HepG2 (cell line): ENCODE results near the gene SPACA1. TPM values are rescaled to one million over a fixed set of nuclear protein-coding genes. Genes with fewer than 3 reads are reported as not detected.

Source experiments
- ATAC-seq: fragments of 200-7000 bp; cut with Tn5 transposase; 3 replicates; pipeline ENCODE4 v1.9.1; 2020; ENCODE audit warnings: mild to moderate bottlenecking, moderate library complexity
- BruUV-seq: library from RNA; stranded (reverse); fragments of 400-500 nt; replicated peaks from 2 replicates; lab custom pipeline; 2021; lab: Mats Ljungman, UMichigan
- CTCF ChIA-PET: fragments of 300-600 bp; formaldehyde crosslinking; extraction: SDS; loops from one replicate; lab custom pipeline; 2021; ENCODE audit warnings: low total read pairs, inconsistent platforms, low intra/inter-chr PET ratio; lab: Yijun Ruan, JAX
- POLR2A ChIA-PET: fragments of 350-600 bp; sonication (Branson Sonifier 250); formaldehyde crosslinking; loops from one replicate; lab custom pipeline; 2020; ENCODE audit warnings: antibody characterized with exemption, inconsistent platforms; lab: Yijun Ruan, JAX
- DNase-seq: peaks from one replicate; pipeline ENCODE4 v3.0.0-alpha.2; 2015; ENCODE audit warnings: low spot score
- FAIRE-seq: peaks from 3 replicates; lab custom pipeline; 2011; peaks lifted over from hg19 to GRCh38; lab: Jason Lieb, UNC
- H2AFZ ChIP-seq: one replicate; pipeline ENCODE4 v1.6.1; 2011; ENCODE audit warnings: low read length, inconsistent platforms
- H3K27ac ChIP-seq: fragments of 300-600 bp; 3 replicates; pipeline ENCODE4 v1.8.0; 2011; ENCODE audit warnings: mixed run types, mild to moderate bottlenecking, mixed read lengths, low read length, inconsistent platforms; ENCODE audit not compliant: insufficient read depth; ENCODE audit errors: extremely low read length
- H3K27me3 ChIP-seq, 2 experiments: fragments of 200-600 bp in 1 of 2; 2 replicates in 1 of 2; 3 replicates in 1 of 2; pipeline versions ENCODE4 v1.6.0 to v1.8.0; 2011; ENCODE audit warnings: low read length in 2 of 2, mild to moderate bottlenecking in 2 of 2, moderate library complexity in 2 of 2, inconsistent platforms in 1 of 2; ENCODE audit not compliant: insufficient read depth in 2 of 2, control insufficient read depth in 1 of 2
- H3K36me3 ChIP-seq, 2 experiments: fragments of 200-600 bp in 1 of 2; replicated peaks in 1 of 2; 2 replicates in 1 of 2; 3 replicates in 1 of 2; pipeline versions ENCODE4 v1.5.1 to v1.8.0; 2011; ENCODE audit warnings: low read length in 2 of 2, inconsistent platforms in 1 of 2; ENCODE audit not compliant: insufficient read depth in 2 of 2, control insufficient read depth in 1 of 2
- H3K4me1 ChIP-seq: 2 replicates; pipeline ENCODE4 v1.5.1; 2012; ENCODE audit warnings: low read length, inconsistent platforms; ENCODE audit not compliant: insufficient read depth
- H3K4me2 ChIP-seq: 2 replicates; pipeline ENCODE4 v1.6.0; 2011; ENCODE audit warnings: low read depth, low read length, inconsistent platforms
- H3K4me3 ChIP-seq, 3 experiments: fragments of 200-600 bp in 1 of 3; sonication (generic), shearing (Covaris generic) in 1 of 3; replicated peaks in 1 of 3; 2 replicates each; pipeline ENCODE4 v1.5.1; 2011 to 2016; ENCODE audit warnings: low read length in 3 of 3, inconsistent platforms in 2 of 3, low read depth in 2 of 3, mild to moderate bottlenecking in 2 of 3, control low read depth in 1 of 3, mixed read lengths in 1 of 3; ENCODE audit not compliant: insufficient read depth in 1 of 3
- H3K79me2 ChIP-seq: one replicate; pipeline ENCODE4 v1.6.1; 2011; ENCODE audit warnings: low read length, inconsistent platforms; ENCODE audit not compliant: insufficient read depth
- H3K9ac ChIP-seq: 2 replicates; pipeline ENCODE4 v1.6.0; 2011; ENCODE audit warnings: mild to moderate bottlenecking, low read depth, low read length, inconsistent platforms; ENCODE audit not compliant: insufficient read depth
- H3K9me3 ChIP-seq: 2 replicates; pipeline ENCODE4 v1.5.1; 2012; ENCODE audit warnings: mild to moderate bottlenecking, low read length
- H4K20me1 ChIP-seq: 2 replicates; pipeline ENCODE4 v1.6.0; 2011; ENCODE audit warnings: inconsistent platforms, mild to moderate bottlenecking, low read length, moderate library complexity; ENCODE audit not compliant: insufficient read depth
- AHR ChIP-seq: IDR thresholded peaks from 2 replicates; pipeline ENCODE4 v1.6.1; 2018; ENCODE audit warnings: missing genetic modification reagents, missing compliant biosample characterization
- MAFG ChIP-seq: sonication (generic); formaldehyde crosslinking; IDR thresholded peaks from 2 replicates; pipeline ENCODE4 v1.5.1; 2020; ENCODE audit warnings: mild to moderate bottlenecking, missing genetic modification reagents
- MBD4 ChIP-seq: IDR thresholded peaks from 2 replicates; pipeline ENCODE4 v1.6.1; 2012; ENCODE audit warnings: low read length, inconsistent platforms, borderline replicate concordance
- SMAD9 ChIP-seq: sonication (generic); formaldehyde crosslinking; IDR thresholded peaks from 2 replicates; pipeline ENCODE4 v1.5.1; 2020; ENCODE audit warnings: mild to moderate bottlenecking, missing genetic modification reagents
- SOX5 ChIP-seq: IDR thresholded peaks from 2 replicates; pipeline ENCODE4 v1.6.1; 2016; ENCODE audit warnings: borderline replicate concordance
- SP2 ChIP-seq: sonication (generic); formaldehyde crosslinking; IDR thresholded peaks from 2 replicates; pipeline ENCODE4 v1.5.1; 2020; ENCODE audit warnings: mild to moderate bottlenecking, missing genetic modification reagents
- TFAP4 ChIP-seq: sonication (generic); IDR thresholded peaks from 2 replicates; pipeline ENCODE4 v1.6.1; 2016; ENCODE audit warnings: low read depth, borderline replicate concordance
- ZNF331 ChIP-seq: sonication (generic); formaldehyde crosslinking; IDR thresholded peaks from 2 replicates; pipeline ENCODE4 v1.4.0; 2020; ENCODE audit warnings: missing genetic modification reagents
- ZNF335 ChIP-seq: sonication (generic); formaldehyde crosslinking; IDR thresholded peaks from 2 replicates; pipeline ENCODE4 v1.4.0; 2020; ENCODE audit warnings: missing genetic modification reagents
- ZNF616 ChIP-seq: sonication (generic); formaldehyde crosslinking; IDR thresholded peaks from 2 replicates; pipeline ENCODE4 v1.5.0; 2020; ENCODE audit warnings: low read depth, mild to moderate bottlenecking, missing genetic modification reagents
- WGBS: methylation state at CpG from one replicate; pipeline ENCODE4 v1.1.6; 2017; ENCODE audit warnings: low lambda C conversion rate; 5-methylcytosine and 5-hydroxymethylcytosine counted together
- in situ Hi-C: cut with HindIII; loops from 2 replicates; pipeline ENCODE4 v1.10.0; 2017; ENCODE audit warnings: low pct_unique_long_range_greater_than_20kb; ENCODE audit not compliant: extremely low pct_ligation_motif_present
- intact Hi-C: fragments of 100-400 bp; cut with micrococcal nuclease; formaldehyde crosslinking; loops from one replicate; pipeline ENCODE4 v1.10.0; 2022; ENCODE audit not compliant: unreplicated experiment
- polyA plus RNA-seq, 8 experiments: library from polyadenylated mRNA; depleted of rRNA in 3 of 8; stranded (reverse) in 7 of 8; unstranded in 1 of 8; fragments of >200 nt; fragmentation: Illumina TruSeq in 4 of 8; extraction: Trizol in 4 of 8; gene quantifications; 2 replicates each; pipeline versions ENCODE4 v1.2.1 to v1.2.3, GENCODE V29; 2011 to 2016; ENCODE audit warnings: low read depth in 4 of 8, missing spikeins in 1 of 8, mixed read lengths in 1 of 8; ENCODE audit not compliant: insufficient read depth in 1 of 8
- total RNA-seq, 5 experiments: library from RNA; depleted of rRNA; stranded (reverse); fragments of >200 nt; fragmentation: Illumina TruSeq; extraction: Trizol; gene quantifications; 2 replicates each; pipeline ENCODE4 v1.2.3, GENCODE V29; 2016; ENCODE audit warnings: low read depth in 1 of 5
- TF ChIP-seq, protein P1 (sequence below): sonication (generic); formaldehyde crosslinking; IDR thresholded peaks from 2 replicates; pipeline ENCODE4 v1.4.0; 2020; ENCODE audit warnings: mild to moderate bottlenecking, missing genetic modification reagents, borderline replicate concordance
- TF ChIP-seq, protein P2 (sequence below): sonication (generic); formaldehyde crosslinking; IDR thresholded peaks from 2 replicates; pipeline ENCODE4 v1.4.0; 2020; ENCODE audit warnings: mild to moderate bottlenecking, low read depth, missing genetic modification reagents

The SPACA1 gene
- total and polyA plus RNA-seq, 2 of the 13 experiments (the other 11 are each of a cell fraction or from before 2014, with no cell fraction given) = 0.07 TPM; not detected in 1

DNA sequence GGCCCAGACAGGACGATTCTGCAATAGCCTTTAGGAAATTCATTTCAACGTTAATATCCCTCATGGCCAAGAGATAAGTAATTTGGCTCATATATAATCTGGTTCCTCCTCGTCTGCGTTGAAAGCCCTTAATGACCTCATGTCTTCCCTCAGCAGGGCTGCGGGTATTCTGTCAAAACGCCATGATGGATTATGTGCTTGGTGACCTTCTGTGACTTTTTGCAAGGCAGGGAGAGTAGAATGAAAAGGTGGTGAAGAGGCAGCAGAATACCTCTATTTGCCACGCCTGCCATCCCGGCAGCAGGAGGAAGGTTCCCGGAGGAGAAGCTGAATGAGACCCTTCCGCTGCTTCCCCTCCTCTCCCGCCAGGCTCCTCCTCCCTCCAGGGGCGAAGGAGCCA is 41.1 kb upstream of the SPACA1 start:
- no peaks in the 10 kb centered on the region for H3K27me3 ChIP-seq
- H3K27ac ChIP-seq = no peak overlapping the region
- ChIA-PET POLR2A (no interaction called here), CTCF (no interaction called here)
- no peaks in the 10 kb centered on the region for H3K79me2 ChIP-seq
- WGBS = 59% methylated on average over 11 of the region's 12 CpGs
- H3K4me2 ChIP-seq = no peak overlapping the region
- H3K4me3 ChIP-seq = no peak overlapping the region
- H3K9me3 ChIP-seq = no peaks in the 10 kb centered on the region
- in situ Hi-C loops (no loop called here), intact Hi-C loops (no loop called here)
- no TSS peak for BruUV-seq
- ATAC-seq (no peak), FAIRE-seq (no peak), DNase-seq (no peak)
- H2AFZ ChIP-seq = no peak overlapping the region
- no peak overlapping the region for H3K9ac ChIP-seq
- no peak for TF ChIP-seq MAFG (CRISPR knock-in tag)
- no peak for TF ChIP-seq MBD4
- TF ChIP-seq ZNF331 (CRISPR knock-in tag) = no peak
- TF ChIP-seq ZNF616 (CRISPR knock-in tag) = no peak
- TF ChIP-seq TFAP4 = no peak
- TF ChIP-seq, protein P1, sequence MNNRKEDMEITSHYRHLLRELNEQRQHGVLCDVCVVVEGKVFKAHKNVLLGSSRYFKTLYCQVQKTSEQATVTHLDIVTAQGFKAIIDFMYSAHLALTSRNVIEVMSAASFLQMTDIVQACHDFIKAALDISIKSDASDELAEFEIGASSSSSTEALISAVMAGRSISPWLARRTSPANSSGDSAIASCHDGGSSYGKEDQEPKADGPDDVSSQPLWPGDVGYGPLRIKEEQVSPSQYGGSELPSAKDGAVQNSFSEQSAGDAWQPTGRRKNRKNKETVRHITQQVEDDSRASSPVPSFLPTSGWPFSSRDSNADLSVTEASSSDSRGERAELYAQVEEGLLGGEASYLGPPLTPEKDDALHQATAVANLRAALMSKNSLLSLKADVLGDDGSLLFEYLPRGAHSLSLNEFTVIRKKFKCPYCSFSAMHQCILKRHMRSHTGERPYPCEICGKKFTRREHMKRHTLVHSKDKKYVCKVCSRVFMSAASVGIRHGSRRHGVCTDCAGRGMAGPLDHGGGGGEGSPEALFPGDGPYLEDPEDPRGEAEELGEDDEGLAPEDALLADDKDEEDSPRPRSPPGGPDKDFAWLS (CRISPR knock-in tag) = no peak
- TF ChIP-seq SP2 (CRISPR knock-in tag) = no peak
- no peak for TF ChIP-seq SMAD9 (CRISPR knock-in tag)
- TF ChIP-seq ZNF335 (CRISPR knock-in tag) = no peak
- TF ChIP-seq AHR (CRISPR knock-in tag) = no peak
- TF ChIP-seq, protein P2, sequence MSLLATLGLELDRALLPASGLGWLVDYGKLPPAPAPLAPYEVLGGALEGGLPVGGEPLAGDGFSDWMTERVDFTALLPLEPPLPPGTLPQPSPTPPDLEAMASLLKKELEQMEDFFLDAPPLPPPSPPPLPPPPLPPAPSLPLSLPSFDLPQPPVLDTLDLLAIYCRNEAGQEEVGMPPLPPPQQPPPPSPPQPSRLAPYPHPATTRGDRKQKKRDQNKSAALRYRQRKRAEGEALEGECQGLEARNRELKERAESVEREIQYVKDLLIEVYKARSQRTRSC (CRISPR knock-in tag) = no peak
- no peak for TF ChIP-seq SOX5 (CRISPR knock-in tag)
- H3K4me1 ChIP-seq = peaks cover 9% of the 10 kb centered on the region; the same call in 1 of the 2 replicates
- no peaks in the 10 kb centered on the region for H4K20me1 ChIP-seq
- no peaks in the 10 kb centered on the region for H3K36me3 ChIP-seq
